HUES64 (cell line): ENCODE measurements around the gene LIN7B. TPM values are rescaled to one million over a fixed set of nuclear protein-coding genes. Genes with fewer than 3 reads are reported as not detected.
"Not testable (repeated sequence)": the region's sequence is repeated elsewhere in the genome, so short reads cannot be mapped to it uniquely, and the experiment has no call there.

Source experiments
- H3K27ac ChIP-seq: 2 replicates; pipeline ENCODE4 v1.7.0; 2013; ENCODE audit warnings: low read depth, low read length, inconsistent platforms
- H3K27me3 ChIP-seq: 2 replicates; pipeline ENCODE4 v1.6.1; 2013; ENCODE audit warnings: mild to moderate bottlenecking, low read length; ENCODE audit not compliant: insufficient read depth
- H3K36me3 ChIP-seq: 2 replicates; pipeline ENCODE4 v1.6.1; 2013; ENCODE audit warnings: mild to moderate bottlenecking, low read length; ENCODE audit not compliant: insufficient read depth
- H3K4me1 ChIP-seq: 2 replicates; pipeline ENCODE4 v1.6.1; 2013; ENCODE audit warnings: mild to moderate bottlenecking, low read length, moderate library complexity; ENCODE audit not compliant: insufficient read depth
- H3K4me3 ChIP-seq: 2 replicates; pipeline ENCODE4 v1.5.1; 2013; ENCODE audit warnings: mild to moderate bottlenecking, low read length, moderate library complexity
- H3K9ac ChIP-seq: 2 replicates; pipeline ENCODE4 v1.6.1; 2013; ENCODE audit warnings: mild to moderate bottlenecking, low read depth, low read length
- H3K9me3 ChIP-seq: 2 replicates; pipeline ENCODE4 v1.6.1; 2013; ENCODE audit warnings: low read depth, low read length; ENCODE audit not compliant: insufficient read depth
- WGBS: fragments of 150-250, 120-280 bp; methylation state at CpG from one replicate; pipeline ENCODE4 v1.1.7; 2013; ENCODE audit warnings: missing lambda C conversion rate; 5-methylcytosine and 5-hydroxymethylcytosine counted together
- polyA plus RNA-seq, 2 experiments: library from polyadenylated mRNA; stranded (reverse); fragments of 50-300 nt; gene quantifications; one replicate each; pipeline ENCODE4 v1.2.3, GENCODE V29; 2013

LIN7B gene, protein sequence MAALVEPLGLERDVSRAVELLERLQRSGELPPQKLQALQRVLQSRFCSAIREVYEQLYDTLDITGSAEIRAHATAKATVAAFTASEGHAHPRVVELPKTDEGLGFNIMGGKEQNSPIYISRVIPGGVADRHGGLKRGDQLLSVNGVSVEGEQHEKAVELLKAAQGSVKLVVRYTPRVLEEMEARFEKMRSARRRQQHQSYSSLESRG
- 2.2 TPM for polyA plus RNA-seq (2013, experiment 1 of 2)
- polyA plus RNA-seq (2013, experiment 2 of 2): 2.7 TPM

DNA sequence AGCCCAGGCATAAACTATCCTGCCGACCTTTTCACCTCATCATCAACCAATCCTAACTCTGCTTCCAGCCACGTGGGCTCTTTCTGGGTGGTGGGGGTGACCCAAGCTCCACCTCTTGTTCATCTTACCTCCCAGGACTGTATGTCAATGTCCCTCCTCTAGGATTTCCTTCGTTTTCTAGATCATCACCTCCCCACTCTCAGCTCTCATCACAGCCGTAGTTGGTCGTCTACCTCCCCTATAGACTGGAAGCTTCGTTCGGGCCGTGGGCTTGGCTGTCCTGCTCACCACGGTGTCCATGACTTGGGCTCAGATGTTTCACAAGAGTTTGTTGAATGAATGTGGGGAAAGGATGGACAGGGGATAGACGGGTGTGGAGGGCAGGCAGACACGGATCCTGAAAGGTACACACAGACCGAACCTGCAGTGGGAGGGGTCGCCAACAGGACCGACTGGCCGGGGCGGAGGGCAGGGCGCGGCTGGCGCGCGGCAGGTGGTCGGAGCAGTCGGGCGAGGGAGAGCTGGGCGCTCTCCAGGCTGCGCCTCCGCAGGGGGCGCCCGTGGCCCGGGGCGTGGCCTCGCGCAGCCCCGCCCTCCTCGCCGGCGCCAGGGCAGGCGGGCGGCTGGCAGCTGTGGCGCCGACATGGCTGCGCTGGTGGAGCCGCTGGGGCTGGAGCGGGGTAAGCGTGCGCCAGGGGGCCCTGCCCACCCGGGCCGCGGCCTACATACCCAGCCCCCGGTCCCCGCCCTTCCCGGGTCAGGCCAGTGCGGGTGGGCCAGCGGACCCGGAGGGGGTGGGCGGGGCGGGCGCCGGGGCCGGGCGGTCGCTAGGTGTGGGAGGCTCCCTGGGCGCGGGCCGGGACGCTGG, at the start of gene LIN7B:
Gene LIN7B (plus strand): TSS at position 609 of the 868 bp plus-strand sequence. CDS start 35 bp downstream, at position 644.
- Histone ChIP-seq H3K27ac (no peak within 1 kb of the TSS; the same call in 1 of the 2 replicates), H3K4me3 (peak within 1 kb of the TSS; percentile 78), H3K27me3 (peaks cover 9% of the 10 kb centered on the region), H3K4me1 (no peaks in the 10 kb centered on the region; the same call in 1 of the 2 replicates), H3K36me3 (peaks cover 7% of the 10 kb centered on the region), H3K9ac (peak within 1 kb of the TSS; percentile 40; the same call in 1 of the 2 replicates), H3K9me3 (no peaks in the 10 kb centered on the region)
- WGBS: 2% methylated on average over 66 of the region's 66 CpGs

DNA sequence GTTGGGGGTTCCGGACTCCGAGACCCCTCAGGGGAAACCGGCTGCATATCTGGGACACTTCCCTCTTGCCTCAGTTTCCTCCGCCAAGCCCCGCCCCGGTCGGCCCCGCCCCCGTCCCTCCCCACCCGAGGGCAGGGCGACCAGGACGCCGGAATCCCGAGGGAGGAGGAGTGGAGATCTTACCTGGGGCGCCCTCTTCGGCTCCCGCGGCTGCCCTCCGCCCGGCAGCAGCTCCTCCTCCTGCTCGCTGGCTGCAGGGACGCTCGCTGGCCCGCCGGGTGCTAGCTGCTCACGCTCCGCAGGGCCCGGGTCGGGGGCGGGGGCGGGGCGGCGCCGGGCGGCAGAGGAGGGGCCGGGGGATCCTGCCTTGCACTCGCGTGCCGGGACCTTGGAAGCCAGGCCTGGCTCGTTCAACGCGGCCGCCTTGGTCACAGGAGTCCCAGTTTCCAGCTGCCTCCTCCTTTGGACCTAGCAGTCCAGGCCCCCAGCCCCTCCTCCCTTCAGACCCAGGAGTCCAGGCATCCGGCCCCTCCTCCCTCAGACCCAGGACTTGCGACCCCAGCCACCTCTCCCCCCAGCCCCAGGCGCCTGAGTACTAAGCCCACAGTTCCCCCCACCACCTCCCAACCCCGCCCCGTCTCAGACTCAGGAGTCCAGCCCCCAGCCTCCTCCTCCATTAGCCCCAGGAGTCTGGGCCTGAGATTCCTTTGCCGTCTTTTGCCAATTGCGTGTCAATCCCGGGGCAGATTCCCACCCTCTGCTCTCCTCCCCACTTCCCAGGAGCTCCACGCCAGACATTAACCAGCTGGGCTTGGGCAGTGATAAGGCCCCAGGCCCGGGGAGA, 49.2 kb upstream of the LIN7B start, which contains the start of gene NTF4:
Gene NTF4 (minus strand): TSS at position 51 of the 844 bp plus-strand sequence. CDS start 2,821 bp downstream, outside the sequence.
- no peak within 1 kb of the TSS; the same call in 1 of the 2 replicates for H3K27ac ChIP-seq
- H3K27me3 ChIP-seq: peaks cover 45% of the 10 kb centered on the region
- peaks cover 20% of the 10 kb centered on the region for H3K4me1 ChIP-seq
- H3K9me3 ChIP-seq: no peaks in the 10 kb centered on the region
- WGBS: 2% methylated on average over 47 of the region's 53 CpGs
- no peak within 1 kb of the TSS for H3K9ac ChIP-seq
- H3K4me3 ChIP-seq: peak within 1 kb of the TSS; percentile 49
- H3K36me3 ChIP-seq: no peaks in the 10 kb centered on the region

DNA sequence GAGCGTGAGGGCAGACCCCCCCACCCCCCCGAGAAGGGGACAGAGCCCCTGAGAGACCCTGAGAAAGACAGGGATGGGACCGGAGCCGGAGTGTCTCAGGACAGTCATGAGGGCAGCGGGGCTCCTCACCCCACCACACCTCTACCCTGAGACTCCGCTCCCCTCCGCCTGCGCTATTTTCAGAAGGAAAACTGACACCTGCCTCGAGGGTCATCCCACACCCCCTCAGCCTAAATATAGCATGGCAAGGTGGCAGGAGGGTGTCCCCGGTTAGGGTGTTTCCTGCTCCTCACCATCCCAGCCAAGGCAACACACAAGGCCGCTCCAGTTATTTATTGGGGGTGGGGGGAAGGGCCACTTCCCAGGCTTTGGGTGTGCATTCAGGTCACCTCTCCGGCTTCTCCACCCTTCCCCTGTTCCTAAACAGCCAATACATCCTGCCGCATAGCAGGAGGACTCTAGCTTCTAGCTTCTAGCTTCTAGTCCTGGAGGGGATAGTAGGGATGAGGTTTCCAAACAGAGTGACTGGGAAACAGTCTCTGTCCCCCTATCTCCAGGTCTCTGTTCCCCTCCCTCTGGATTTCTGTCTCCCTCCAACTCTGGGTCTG, 48.2 kb upstream of the LIN7B start:
- 63% methylated on average over 10 of the region's 13 CpGs for WGBS
- peaks cover 20% of the 10 kb centered on the region for H3K4me1 ChIP-seq
- no peaks in the 10 kb centered on the region for H3K9me3 ChIP-seq
- H3K27me3 ChIP-seq: peaks cover 53% of the 10 kb centered on the region
- H3K4me3 ChIP-seq: 0 out of 2 replicates have a peak overlapping the region, but pooled peaks have one; percentile 17
- no peaks in the 10 kb centered on the region for H3K36me3 ChIP-seq
- H3K9ac ChIP-seq: no peak overlapping the region
- no peak overlapping the region for H3K27ac ChIP-seq

DNA sequence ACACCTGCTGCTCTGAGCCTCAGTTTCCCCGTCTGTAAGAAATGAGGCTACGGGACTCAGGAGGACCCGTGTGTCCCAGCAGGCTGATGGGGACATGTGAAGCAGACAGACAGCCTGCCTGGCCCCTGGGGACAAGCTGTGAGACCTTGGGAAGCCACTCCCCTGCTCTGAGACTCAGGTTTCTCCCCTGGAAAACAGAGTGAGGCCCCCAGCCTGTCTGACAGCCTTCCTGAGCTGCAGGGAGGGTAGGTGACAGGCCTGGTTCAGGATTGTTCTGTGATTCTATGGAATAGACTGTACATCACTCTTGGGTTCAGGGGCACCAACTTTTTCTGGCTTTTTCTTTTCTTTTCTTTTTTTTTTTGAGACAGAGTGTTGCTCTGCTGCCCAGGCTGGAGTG, 46.6 kb upstream of the LIN7B start:
- H3K9me3 ChIP-seq: no peaks in the 10 kb centered on the region
- peaks cover 68% of the 10 kb centered on the region for H3K27me3 ChIP-seq
- H3K36me3 ChIP-seq: no peaks in the 10 kb centered on the region
- no peak overlapping the region for H3K4me3 ChIP-seq
- H3K9ac ChIP-seq: no peak overlapping the region
- H3K27ac ChIP-seq: no peak overlapping the region
- H3K4me1 ChIP-seq: peaks cover 20% of the 10 kb centered on the region
- WGBS: 81% methylated on average over 3 of the region's 3 CpGs

DNA sequence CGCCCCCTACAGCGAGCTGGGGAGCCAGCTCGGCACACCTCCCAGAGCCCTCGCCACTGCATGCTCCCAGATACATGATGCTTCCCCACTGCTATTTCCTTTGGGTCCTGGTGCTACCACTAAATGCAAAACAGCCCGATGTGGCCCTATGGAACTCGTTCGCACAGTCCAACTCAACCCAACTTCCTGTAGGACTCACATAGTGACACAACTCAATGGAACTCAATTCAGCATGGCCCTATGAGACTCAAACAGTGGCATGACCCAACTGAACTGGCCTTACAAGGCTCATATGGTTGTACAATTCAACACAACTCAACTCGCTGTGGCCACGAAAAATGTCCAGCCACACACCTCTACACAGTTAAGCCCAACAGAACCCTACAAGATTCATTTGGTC, 45.1 kb upstream of the LIN7B start:
- H3K9me3 ChIP-seq: no peaks in the 10 kb centered on the region
- WGBS: 90% methylated on average over 9 of the region's 9 CpGs
- H3K4me1 ChIP-seq: peaks cover 16% of the 10 kb centered on the region
- H3K36me3 ChIP-seq: no peaks in the 10 kb centered on the region
- no peak overlapping the region for H3K9ac ChIP-seq
- no peak overlapping the region for H3K27ac ChIP-seq
- H3K27me3 ChIP-seq: peaks cover 83% of the 10 kb centered on the region
- no peak overlapping the region for H3K4me3 ChIP-seq

DNA sequence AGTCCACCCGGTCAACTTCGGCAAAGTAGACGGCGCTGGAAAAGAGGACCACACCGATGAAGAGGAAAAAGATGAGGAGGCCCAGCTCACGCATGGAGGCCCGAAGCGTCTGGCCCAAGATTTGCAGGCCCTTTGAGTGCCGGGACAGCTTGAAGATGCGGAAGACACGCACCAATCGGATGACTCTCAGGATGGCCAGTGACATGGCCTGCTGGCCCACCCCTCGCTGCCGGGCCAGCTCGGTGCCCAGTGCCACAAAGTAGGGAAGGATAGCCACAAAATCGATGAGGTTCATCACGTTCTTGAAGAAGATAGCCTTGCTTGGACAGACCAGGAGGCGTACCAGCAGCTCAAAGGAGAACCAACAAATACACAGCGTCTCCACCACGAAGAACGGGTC, 43.8 kb upstream of the LIN7B start:
- no peak overlapping the region for H3K27ac ChIP-seq
- peaks cover 10% of the 10 kb centered on the region; the same call in 1 of the 2 replicates for H3K4me1 ChIP-seq
- 92% methylated on average over 21 of the region's 21 CpGs for WGBS
- no peaks in the 10 kb centered on the region for H3K36me3 ChIP-seq
- no peaks in the 10 kb centered on the region for H3K9me3 ChIP-seq
- no peak overlapping the region for H3K9ac ChIP-seq
- no peak overlapping the region for H3K4me3 ChIP-seq
- H3K27me3 ChIP-seq: peaks cover 86% of the 10 kb centered on the region

DNA sequence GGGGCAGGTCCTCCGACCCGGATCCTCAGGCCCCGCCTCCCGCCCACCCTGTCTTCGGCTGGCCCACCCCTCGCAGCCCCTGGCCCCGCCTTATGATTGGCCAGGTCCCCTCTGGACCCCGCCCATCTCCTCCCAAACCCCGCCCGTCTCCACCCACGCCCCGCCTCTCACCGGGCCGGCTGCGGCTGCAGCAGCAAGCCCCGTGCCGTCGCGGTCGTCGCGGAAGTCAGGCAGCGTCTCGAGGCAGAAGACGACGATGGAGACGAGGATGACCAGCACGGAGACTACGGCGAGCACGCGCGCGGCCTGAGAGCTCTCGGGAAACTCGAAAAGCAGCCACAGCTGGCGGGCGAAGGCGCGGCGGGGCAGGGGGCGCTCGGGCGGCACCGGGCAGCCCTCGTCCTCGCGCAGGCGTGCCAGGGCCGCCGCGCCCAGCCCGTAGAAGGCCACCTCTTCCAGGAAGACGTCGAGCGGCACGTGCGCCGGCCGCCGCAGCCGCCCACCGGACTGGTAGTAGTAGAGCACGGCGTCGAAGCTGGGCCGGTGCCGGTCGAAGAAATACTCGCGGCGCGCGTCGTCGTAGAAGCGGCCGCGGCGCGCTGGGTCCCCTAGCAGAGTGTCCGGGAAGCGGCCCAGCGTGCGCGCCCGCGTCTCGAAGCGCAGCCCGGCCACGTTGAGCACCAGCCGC, 42.2 kb upstream of the LIN7B start:
- H3K4me1 ChIP-seq: no peaks in the 10 kb centered on the region
- H3K36me3 ChIP-seq: no peaks in the 10 kb centered on the region
- WGBS: 16% methylated on average over 93 of the region's 93 CpGs
- H3K9ac ChIP-seq: no peak overlapping the region
- H3K27ac ChIP-seq: no peak overlapping the region
- H3K4me3 ChIP-seq: peak overlapping the region; percentile 33; the same call in 1 of the 2 replicates
- H3K9me3 ChIP-seq: no peaks in the 10 kb centered on the region
- peaks cover 70% of the 10 kb centered on the region for H3K27me3 ChIP-seq

DNA sequence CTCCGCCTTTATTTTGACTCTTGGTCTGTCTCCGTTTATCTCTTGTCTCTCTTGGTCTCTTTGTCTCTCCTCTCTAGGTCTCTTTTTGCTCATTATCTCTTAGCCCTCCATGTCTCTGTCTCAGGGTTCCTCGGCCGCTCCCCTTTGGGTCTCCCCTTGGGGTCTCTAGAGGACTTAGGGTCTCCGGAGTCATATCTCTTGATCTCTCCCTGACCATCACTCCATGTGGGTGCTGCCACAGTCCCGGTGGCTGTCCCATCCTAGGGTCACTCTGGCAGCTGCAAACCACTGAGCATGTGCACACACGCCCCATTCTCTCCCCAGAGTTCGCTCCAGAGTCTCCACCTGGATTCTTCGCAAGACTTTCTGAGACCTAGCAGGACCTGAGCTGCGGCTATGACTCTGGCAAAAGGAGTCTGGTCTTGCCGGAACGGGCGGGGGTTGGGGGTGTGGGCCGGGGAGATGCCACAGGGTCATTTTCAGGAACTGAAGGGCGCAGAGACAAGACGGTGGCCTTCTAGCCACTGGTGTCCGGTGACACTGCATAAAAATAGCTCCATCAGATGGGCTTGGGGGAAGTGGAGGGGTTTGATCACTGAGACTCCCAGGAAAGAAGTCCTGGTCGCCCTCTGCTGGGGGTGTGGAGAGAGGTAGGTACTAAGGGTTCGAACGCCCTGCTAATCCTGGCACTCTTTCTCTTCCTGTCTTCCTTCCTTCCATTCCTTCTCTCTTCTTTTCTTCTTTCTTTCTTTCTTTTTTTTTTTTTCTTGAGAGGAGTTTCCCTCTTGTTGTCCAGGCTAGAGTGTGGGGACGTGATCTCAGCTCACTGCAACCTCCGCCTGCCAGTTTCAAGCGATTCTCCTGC, 40.4 kb upstream of the LIN7B start:
- peaks cover 58% of the 10 kb centered on the region for H3K27me3 ChIP-seq
- H3K27ac ChIP-seq: no peak overlapping the region
- 79% methylated on average over 21 of the region's 23 CpGs for WGBS
- no peaks in the 10 kb centered on the region for H3K9me3 ChIP-seq
- no peaks in the 10 kb centered on the region for H3K4me1 ChIP-seq
- no peaks in the 10 kb centered on the region for H3K36me3 ChIP-seq
- no peak overlapping the region for H3K4me3 ChIP-seq
- H3K9ac ChIP-seq: no peak overlapping the region

DNA sequence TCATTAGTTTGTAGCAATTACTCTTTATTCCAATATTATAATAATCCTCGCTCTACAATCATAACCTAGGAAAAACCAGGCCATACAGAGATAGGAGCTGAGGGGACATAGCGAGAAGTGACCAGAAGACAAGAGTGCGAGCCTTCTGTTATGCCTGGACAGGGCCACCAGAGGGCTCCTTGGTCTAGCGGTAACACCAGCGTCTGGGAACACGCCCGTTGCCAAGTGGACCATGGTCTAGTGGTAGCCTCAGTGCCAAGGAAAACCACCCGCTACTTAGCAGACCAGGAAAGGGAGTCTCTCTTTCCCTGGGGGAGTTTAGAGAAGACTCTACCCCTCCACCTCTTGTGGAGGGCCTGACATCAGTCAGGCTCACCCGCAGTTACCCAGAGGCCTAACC, 39.3 kb upstream of the LIN7B start:
- H3K9me3 ChIP-seq, H3K4me3 ChIP-seq, H3K36me3 ChIP-seq, H3K4me1 ChIP-seq, H3K27ac ChIP-seq, H3K9ac ChIP-seq: not testable (repeated sequence)
- peaks cover 47% of the 10 kb centered on the region for H3K27me3 ChIP-seq
- 25% methylated on average over 7 of the region's 9 CpGs for WGBS
